DND-41 (cell line): Measurements from ENCODE around the gene KLHL18.

Source experiments
- CTCF ChIP-seq: IDR thresholded peaks from 2 replicates; pipeline ENCODE4 v1.5.1; 2012; ENCODE audit warnings: borderline replicate concordance, low read length, moderate library complexity, mild to moderate bottlenecking; ENCODE audit not compliant: poor library complexity, severe bottlenecking; ENCODE audit errors: extremely low read depth
- EZH2 ChIP-seq: IDR thresholded peaks from 3 replicates; pipeline ENCODE4 v1.6.1; 2012; ENCODE audit warnings: borderline replicate concordance, low read depth, mild to moderate bottlenecking, moderate library complexity, low read length, inconsistent platforms; ENCODE audit not compliant: severe bottlenecking

GRCh38 chr3:47355010-47355409 lies 72.3 kb downstream of the KLHL18 start:
- TF ChIP-seq CTCF: no peak
- no peak for TF ChIP-seq EZH2
